ENCODE data around the gene ABHD14A.

Gene ABHD14A

GRCh38 chr3:52020796-52021195 is 45.9 kb downstream of the ABHD14A start:
- no peaks in the 10 kb centered on the region for H3K27me3 ChIP-seq (ENCODE audit: insufficient read depth, poor library complexity, severe bottlenecking)
- no peak overlapping the region for H3K27ac ChIP-seq (ENCODE audit: poor library complexity, severe bottlenecking)
- DNase-seq (ENCODE audit: low spot score), result no peak
- no peaks in the 10 kb centered on the region for H3K36me3 ChIP-seq (ENCODE audit: low read depth)
- no peaks in the 10 kb centered on the region for H3K4me1 ChIP-seq (ENCODE audit: insufficient read depth, poor library complexity, severe bottlenecking)
- no peaks in the 10 kb centered on the region for H3K9me3 ChIP-seq (ENCODE audit: severe bottlenecking)
- no peak for ATAC-seq (ENCODE audit: low read depth)
- no peak for TF ChIP-seq CTCF (IDR thresholded peaks at IDR 0.05; ENCODE audit: poor library complexity, severe bottlenecking)
- no peak overlapping the region for H3K4me3 ChIP-seq (ENCODE audit: severe bottlenecking)

- TF ChIP-seq CTCF (IDR thresholded peaks at IDR 0.05; ENCODE audit: poor library complexity, severe bottlenecking), result no peak
- Histone ChIP-seq H3K27me3 (ENCODE audit: insufficient read depth, poor library complexity, severe bottlenecking) (no peaks in the 10 kb centered on the region), H3K27ac (ENCODE audit: poor library complexity, severe bottlenecking) (no peak overlapping the region), H3K36me3 (ENCODE audit: low read depth) (no peaks in the 10 kb centered on the region), H3K9me3 (ENCODE audit: severe bottlenecking) (no peaks in the 10 kb centered on the region), H3K4me3 (ENCODE audit: severe bottlenecking) (no peak overlapping the region), H3K4me1 (ENCODE audit: insufficient read depth, poor library complexity, severe bottlenecking) (no peaks in the 10 kb centered on the region)
- DNase-seq (ENCODE audit: low spot score), result no peak
- ATAC-seq (ENCODE audit: low read depth), result peak; percentile 6; the same call in 1 of the 3 replicates
These were observed 46.8 kb downstream of the ABHD14A start for GRCh38 chr3:52021489-52022268.

- Histone ChIP-seq H3K27me3 (ENCODE audit: insufficient read depth, poor library complexity, severe bottlenecking) (no peaks in the 10 kb centered on the region), H3K36me3 (ENCODE audit: low read depth) (no peaks in the 10 kb centered on the region), H3K4me1 (ENCODE audit: insufficient read depth, poor library complexity, severe bottlenecking) (no peaks in the 10 kb centered on the region), H3K9me3 (ENCODE audit: severe bottlenecking) (no peaks in the 10 kb centered on the region), H3K27ac (ENCODE audit: poor library complexity, severe bottlenecking) (no peak overlapping the region), H3K4me3 (ENCODE audit: severe bottlenecking) (no peak overlapping the region)
- TF ChIP-seq CTCF (IDR thresholded peaks at IDR 0.05; ENCODE audit: poor library complexity, severe bottlenecking), result no peak
- DNase-seq (ENCODE audit: low spot score) (no peak), ATAC-seq (ENCODE audit: low read depth) (no peak)
These were observed 47.6 kb downstream of the ABHD14A start for GRCh38 chr3:52022323-52023100.

GRCh38 chr3:52023101-52023770 is 48.4 kb downstream of the ABHD14A start:
- H3K27me3 ChIP-seq (ENCODE audit: insufficient read depth, poor library complexity, severe bottlenecking), result no peaks in the 10 kb centered on the region
- no peak overlapping the region for H3K27ac ChIP-seq (ENCODE audit: poor library complexity, severe bottlenecking)
- TF ChIP-seq CTCF (IDR thresholded peaks at IDR 0.05; ENCODE audit: poor library complexity, severe bottlenecking), result no peak
- H3K9me3 ChIP-seq (ENCODE audit: severe bottlenecking), result no peaks in the 10 kb centered on the region
- H3K4me1 ChIP-seq (ENCODE audit: insufficient read depth, poor library complexity, severe bottlenecking), result no peaks in the 10 kb centered on the region
- H3K36me3 ChIP-seq (ENCODE audit: low read depth), result no peaks in the 10 kb centered on the region
- no peak for ATAC-seq (ENCODE audit: low read depth)
- DNase-seq (ENCODE audit: low spot score), result no peak
- no peak overlapping the region for H3K4me3 ChIP-seq (ENCODE audit: severe bottlenecking)
